Stimulated activated CD4-positive, alpha-beta T cell treated with anti-CD3 and anti-CD28 coated beads, Interleukin-12 subunit alpha, Interleukin-12 subunit beta, amount 100 ng/mL, for 24 hours (primary cell): ENCODE results near the gene HBA1.
"Not testable (repeated sequence)": the region's sequence is repeated elsewhere in the genome, so short reads cannot be mapped to it uniquely, and the experiment has no call there.

Source experiments
- DNase-seq, 2 experiments: peaks; one replicate each; pipeline ENCODE4 v3.0.0-alpha.2; 2020; ENCODE audit warnings: low read depth in 2 of 2

The HBA1 gene

DNA sequence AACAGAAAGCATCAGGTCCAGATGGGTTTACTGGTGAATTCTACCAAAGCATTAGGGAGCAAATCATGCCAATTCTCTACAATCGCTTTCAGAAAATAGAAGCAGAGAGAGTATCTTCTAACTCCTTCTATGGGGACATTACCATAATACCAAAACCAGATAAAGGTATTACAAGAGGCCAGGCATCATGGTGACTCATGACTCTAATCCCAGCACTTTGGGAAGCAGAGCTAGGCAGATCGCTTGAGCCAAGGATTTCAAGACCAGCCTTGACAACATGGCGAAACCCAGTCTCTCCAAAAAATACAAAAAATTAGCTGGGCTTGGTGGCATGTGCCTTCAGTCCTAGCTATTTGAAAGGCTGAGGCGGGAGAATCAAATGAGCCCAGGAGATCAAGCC lies 26.8 kb downstream of the HBA1 start:
- DNase-seq = no peak

DNA sequence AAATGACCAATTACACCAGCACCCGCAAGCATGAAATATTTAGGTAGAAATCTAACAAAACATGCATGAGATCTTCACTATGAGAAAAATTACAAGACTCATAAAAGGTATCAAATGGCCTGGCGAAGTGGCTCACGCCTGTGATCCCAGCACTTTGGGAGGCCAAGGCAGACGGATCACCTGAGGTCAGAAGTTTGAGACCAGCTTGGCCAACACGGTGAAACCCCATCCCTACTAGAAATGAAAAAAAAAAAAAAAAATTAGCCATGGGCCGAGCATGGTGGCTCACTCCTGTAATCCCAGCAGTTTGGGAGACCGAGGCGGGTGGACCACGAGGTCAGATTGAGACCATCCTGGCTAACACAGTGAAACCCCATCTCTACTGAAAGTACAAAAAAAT lies 27.6 kb downstream of the HBA1 start:
- DNase-seq = not testable (repeated sequence)

DNA sequence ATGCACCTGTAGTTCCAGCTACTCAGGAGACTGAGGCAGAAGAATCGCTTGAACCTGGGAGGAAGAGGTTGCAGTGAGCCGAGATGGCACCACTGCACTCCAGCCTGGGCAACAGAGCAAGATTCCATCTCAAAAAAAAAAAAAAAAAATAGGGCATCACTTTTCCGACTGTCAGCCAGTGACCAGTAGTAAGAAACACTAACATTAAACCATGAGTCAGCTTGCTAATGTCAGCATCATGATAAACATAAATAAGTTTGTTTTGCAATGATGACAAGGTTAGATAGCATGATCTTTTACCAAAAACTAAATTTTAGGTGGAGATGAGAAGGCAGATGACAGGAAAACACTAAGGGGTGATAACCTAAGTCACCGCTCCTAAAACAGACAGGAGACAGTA lies 32.9 kb downstream of the HBA1 start:
- DNase-seq = not testable (repeated sequence)

DNA sequence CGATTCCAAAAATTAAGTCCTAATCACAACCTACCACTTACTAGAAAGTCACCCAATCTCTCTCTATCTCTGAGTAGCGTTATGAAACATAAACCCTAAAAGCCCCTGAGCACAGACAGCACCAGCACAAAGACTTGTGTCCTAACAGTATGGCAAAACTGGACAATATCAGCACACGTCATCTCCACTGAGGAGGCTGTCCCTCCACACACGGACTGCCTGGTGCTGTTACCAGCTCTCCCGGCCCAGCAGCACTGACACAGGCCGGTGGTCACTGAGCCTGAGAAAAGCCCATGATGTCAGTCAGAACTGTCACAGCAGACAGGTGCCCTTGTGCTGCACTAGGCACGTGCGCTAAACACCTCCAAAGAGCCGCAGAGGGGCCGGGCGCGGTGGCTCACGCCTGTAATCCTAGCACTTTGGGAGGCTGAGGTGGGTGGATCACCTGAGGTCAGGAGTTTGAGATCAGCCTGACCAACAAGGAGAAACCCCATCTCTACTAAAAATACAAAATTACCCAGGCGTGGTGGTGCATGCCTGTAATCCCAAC lies 35.2 kb downstream of the HBA1 start:
- not testable (repeated sequence) for DNase-seq

DNA sequence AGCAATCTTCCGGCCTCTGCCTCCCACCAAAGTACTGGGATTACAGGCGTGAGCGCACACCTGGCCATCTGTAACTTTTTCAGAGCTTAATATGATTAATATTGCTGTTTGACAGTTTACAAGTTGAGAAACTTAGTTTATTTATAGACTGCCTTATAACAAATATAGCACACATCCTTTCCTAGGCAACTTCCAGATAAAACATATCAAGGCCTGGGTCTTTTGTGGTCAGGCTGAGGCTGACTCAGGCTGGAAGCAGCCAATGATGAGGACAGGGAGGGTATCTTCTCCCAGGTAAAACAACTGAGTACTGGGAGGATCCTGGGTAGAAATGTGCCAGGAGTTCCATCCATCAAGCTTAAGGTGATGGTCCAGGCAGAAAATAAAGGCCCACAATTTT lies 36.5 kb downstream of the HBA1 start:
- DNase-seq = no peak

DNA sequence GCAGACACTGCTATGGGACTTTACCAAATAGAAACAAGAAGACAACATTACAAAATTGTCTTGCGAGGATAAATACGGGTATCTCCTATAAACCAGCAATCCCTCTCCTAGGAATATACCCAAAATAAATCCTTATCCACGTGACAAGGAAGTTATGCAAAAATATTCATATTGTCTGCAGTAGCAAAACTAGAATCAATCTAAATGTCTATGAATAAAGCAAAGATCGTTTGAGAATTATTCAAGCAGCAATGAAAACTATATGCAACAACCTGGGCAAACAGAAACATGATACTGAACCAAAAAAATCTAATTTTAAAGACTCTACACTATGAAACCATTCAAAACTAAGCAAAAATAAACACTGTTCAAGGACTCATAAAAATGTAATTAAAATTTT lies 43.5 kb downstream of the HBA1 start:
- no peak for DNase-seq
